HG03469 (cell line): Measurements from ENCODE around the gene IDI2.
A peak's percentile ranks its signal among the peaks of the same experiment; 100 is the strongest.
"Not testable (repeated sequence)": the region's sequence is repeated elsewhere in the genome, so short reads cannot be mapped to it uniquely, and the experiment has no call there.

Experiments
- ATAC-seq: cut with Tn5 transposase; IDR thresholded peaks from one replicate; pipeline ENCODE4 v1.9.1; 2021; ENCODE audit warnings: mild to moderate bottlenecking, moderate library complexity, moderate number of reproducible peaks; ENCODE audit not compliant: unreplicated experiment

IDI2 gene

GRCh38 chr10:1009947-1010346 is 15.7 kb downstream of the IDI2 start:
- ATAC-seq = not testable (repeated sequence)

GRCh38 chr10:1009071-1009494 is 16.6 kb downstream of the IDI2 start:
- no peak for ATAC-seq

- no peak for ATAC-seq
These were observed 18.1 kb downstream of the IDI2 start for GRCh38 chr10:1007583-1007982.

- ATAC-seq = no peak
These were observed 19.1 kb downstream of the IDI2 start for GRCh38 chr10:1006573-1006972.

GRCh38 chr10:1003884-1004670 is 21.6 kb downstream of the IDI2 start:
- ATAC-seq = no peak

GRCh38 chr10:1002425-1003006 is 23.1 kb downstream of the IDI2 start:
- ATAC-seq = no peak

- ATAC-seq = no peak
These were observed 28.2 kb downstream of the IDI2 start for GRCh38 chr10:997266-998022.

- ATAC-seq = no peak
These were observed 29.6 kb downstream of the IDI2 start for GRCh38 chr10:996031-996430.

- no peak for ATAC-seq
These were observed 30.1 kb downstream of the IDI2 start for GRCh38 chr10:995559-995926.

- no peak for ATAC-seq
These were observed 30.7 kb downstream of the IDI2 start for GRCh38 chr10:994836-995558.

- ATAC-seq = no peak
These were observed 32.8 kb downstream of the IDI2 start for GRCh38 chr10:992871-993270.

GRCh38 chr10:992467-992866 is 33.2 kb downstream of the IDI2 start:
- no peak for ATAC-seq

- no peak for ATAC-seq
These were observed 34.9 kb downstream of the IDI2 start for GRCh38 chr10:990808-991207.

GRCh38 chr10:988667-989545 is 36.8 kb downstream of the IDI2 start:
- no peak for ATAC-seq

- ATAC-seq = peak; percentile 94
These were observed 37.6 kb downstream of the IDI2 start, which contains the start of gene GTPBP4 for GRCh38 chr10:987870-988666. Gene GTPBP4 (plus strand): TSS chr10:988434. CDS start chr10:988480, 46 bp downstream.

GRCh38 chr10:987620-987869 is 38.1 kb downstream of the IDI2 start:
- ATAC-seq = no peak

- ATAC-seq = no peak
These were observed 38.6 kb downstream of the IDI2 start for GRCh38 chr10:986881-987619.

GRCh38 chr10:986137-986825 is 39.4 kb downstream of the IDI2 start:
- ATAC-seq = no peak
